B cell (primary cell): ENCODE measurements around the gene IBTK.

Source experiments
- CTCF ChIP-seq: fragments of 200-600 bp; IDR thresholded peaks from one replicate; pipeline ENCODE4 v1.8.0; 2022; ENCODE audit warnings: antibody characterized with exemption, mild to moderate bottlenecking
- EZH2 ChIP-seq: IDR thresholded peaks from 2 replicates; pipeline ENCODE4 v1.6.1; 2012; ENCODE audit warnings: borderline replicate concordance, low read depth, mild to moderate bottlenecking, moderate library complexity, low read length; ENCODE audit not compliant: insufficient read depth, poor library complexity, severe bottlenecking

- no peak for TF ChIP-seq CTCF
- no peak for TF ChIP-seq EZH2
Observed at GRCh38 chr6:82283771-82284410, 36.3 kb upstream of the IBTK start.
